Fibroblast of lung (primary cell): ENCODE measurements around the gene ADGRV1.

Experiments used
- CTCF ChIP-seq, 2 donors: IDR thresholded peaks in 1 of 2; conservative IDR thresholded peaks in 1 of 2; 1 replicate in 1 of 2; 2 replicates in 1 of 2; pipeline ENCODE4 v1.5.1; 2011 to 2012; ENCODE audit warnings: low read length in 2 of 2, control low read depth in 1 of 2, inconsistent platforms in 1 of 2, low read depth in 1 of 2, mild to moderate bottlenecking in 1 of 2
- EZH2 ChIP-seq: IDR thresholded peaks from 2 replicates; pipeline ENCODE4 v1.5.1; 2012; ENCODE audit warnings: low read length, control low read depth, mild to moderate bottlenecking; ENCODE audit errors: missing control alignments

- TF ChIP-seq CTCF (conservative IDR thresholded peaks at IDR 0.05 in 1 of 2, IDR thresholded peaks at IDR 0.05 in 1 of 2; ENCODE audit: low read depth in 1 of 2, low read length in 2 of 2) = no peak
- TF ChIP-seq EZH2 = no peak
Observed at GRCh38 chr5:91164424-91164823, 605.8 kb downstream of the ADGRV1 start.
